IMR-90 (cell line): Measurements from ENCODE around the gene NES. TPM values are rescaled to one million over a fixed set of nuclear protein-coding genes. Genes with fewer than 3 reads are reported as not detected.
A peak's percentile ranks its signal among the peaks of the same experiment; 100 is the strongest.

Source experiments
- ATAC-seq: fragments of 200-7000 bp; cut with Tn5 transposase; 2 replicates; pipeline ENCODE4 v1.9.1; 2020; ENCODE audit warnings: low read depth, mild to moderate bottlenecking, moderate library complexity
- Bru-seq: library from RNA; stranded (reverse); fragments of 400-500 nt; gene quantifications from one replicate; lab custom pipeline; 2021; lab: Mats Ljungman, UMichigan
- BruChase-seq, 2 experiments: library from RNA; stranded (reverse); fragments of 400-500 nt; gene quantifications; one replicate each; lab custom pipeline; 2021; lab: Mats Ljungman, UMichigan
- BruUV-seq: library from RNA; stranded (reverse); fragments of 400-500 nt; replicated peaks from 2 replicates; lab custom pipeline; 2021; lab: Mats Ljungman, UMichigan
- CTCF ChIA-PET: fragments of 300-600 bp; formaldehyde crosslinking; extraction: SDS; loops from one replicate; lab custom pipeline; 2021; ENCODE audit warnings: antibody characterized with exemption; lab: Yijun Ruan, JAX
- POLR2A ChIA-PET: fragments of 300-600 bp; sonication (Branson Sonifier 250); formaldehyde crosslinking; loops from one replicate; lab custom pipeline; 2022; ENCODE audit warnings: antibody characterized with exemption; ENCODE audit not compliant: unreplicated experiment; lab: Charles Lee
- DNase-seq: peaks from one replicate; pipeline ENCODE4 v3.0.0; 2013
- H2AFZ ChIP-seq: replicated peaks from 2 replicates; pipeline ENCODE3; 2013; ENCODE audit warnings: low read length, mild to moderate bottlenecking; ENCODE audit not compliant: poor library complexity
- H2AK5ac ChIP-seq: 2 replicates; pipeline ENCODE4 v1.6.1; 2013; ENCODE audit warnings: low read depth, low read length, inconsistent platforms
- H2AK9ac ChIP-seq: replicated peaks from 2 replicates; pipeline ENCODE3; 2013; ENCODE audit warnings: mild to moderate bottlenecking, low read depth, low read length, moderate library complexity; ENCODE audit not compliant: poor library complexity
- H2BK120ac ChIP-seq: 2 replicates; pipeline ENCODE4 v1.6.1; 2013; ENCODE audit warnings: low read depth, low read length, inconsistent platforms
- H2BK15ac ChIP-seq: 3 replicates; pipeline ENCODE4 v1.6.1; 2013; ENCODE audit warnings: low read depth, low read length, inconsistent platforms
- H2BK20ac ChIP-seq: 2 replicates; pipeline ENCODE4 v1.6.1; 2013; ENCODE audit warnings: low read depth, mild to moderate bottlenecking, inconsistent platforms, low read length, moderate library complexity
- H2BK5ac ChIP-seq: 2 replicates; pipeline ENCODE4 v1.6.1; 2013; ENCODE audit warnings: mild to moderate bottlenecking, low read depth, low read length, inconsistent platforms; ENCODE audit not compliant: poor library complexity, severe bottlenecking
- H3K14ac ChIP-seq: replicated peaks from 2 replicates; pipeline ENCODE4 v1.6.1; 2013; ENCODE audit warnings: low read depth, low read length, inconsistent platforms
- H3K18ac ChIP-seq: 2 replicates; pipeline ENCODE4 v1.6.1; 2013; ENCODE audit warnings: low read depth, low read length, control low read depth
- H3K23ac ChIP-seq: 2 replicates; pipeline ENCODE4 v1.6.1; 2013; ENCODE audit warnings: low read depth, low read length, inconsistent platforms
- H3K27ac ChIP-seq: 2 replicates; pipeline ENCODE4 v1.5.1; 2013; ENCODE audit warnings: mild to moderate bottlenecking, control low read depth, low read length; ENCODE audit not compliant: insufficient read depth
- H3K27me3 ChIP-seq: 2 replicates; pipeline ENCODE4 v1.6.1; 2013; ENCODE audit warnings: low read length; ENCODE audit not compliant: control insufficient read depth, insufficient read depth
- H3K36me3 ChIP-seq: 2 replicates; pipeline ENCODE4 v1.6.1; 2013; ENCODE audit warnings: low read length, mixed read lengths; ENCODE audit not compliant: control insufficient read depth, insufficient read depth
- H3K4ac ChIP-seq: 2 replicates; pipeline ENCODE4 v1.6.1; 2013; ENCODE audit warnings: low read depth, low read length, inconsistent platforms
- H3K4me1 ChIP-seq: 2 replicates; pipeline ENCODE4 v1.6.1; 2013; ENCODE audit warnings: low read length, mixed read lengths; ENCODE audit not compliant: control insufficient read depth, insufficient read depth
- H3K4me2 ChIP-seq: 2 replicates; pipeline ENCODE4 v1.6.1; 2013; ENCODE audit warnings: low read depth, mild to moderate bottlenecking, control low read depth, low read length, moderate library complexity
- H3K4me3 ChIP-seq: 2 replicates; pipeline ENCODE4 v1.5.1; 2013; ENCODE audit warnings: low read depth, mild to moderate bottlenecking, control low read depth, low read length, moderate library complexity; ENCODE audit not compliant: insufficient read depth
- H3K56ac ChIP-seq: 2 replicates; pipeline ENCODE4 v1.6.1; 2013; ENCODE audit warnings: low read length, inconsistent platforms; ENCODE audit not compliant: insufficient read depth; ENCODE audit errors: extremely low read depth
- H3K79me1 ChIP-seq, 2 experiments: 2 replicates each; pipeline ENCODE4 v1.6.1; 2013; ENCODE audit warnings: low read length in 2 of 2, inconsistent platforms in 1 of 2, low read depth in 1 of 2
- H3K9ac ChIP-seq: 2 replicates; pipeline ENCODE4 v1.6.1; 2013; ENCODE audit warnings: low read depth, low read length, control low read depth
- H3K9me1 ChIP-seq: 2 replicates; pipeline ENCODE4 v1.6.1; 2013; ENCODE audit warnings: low read length, inconsistent platforms; ENCODE audit not compliant: insufficient read depth
- H3K9me3 ChIP-seq: 2 replicates; pipeline ENCODE4 v1.6.1; 2013; ENCODE audit warnings: low read length; ENCODE audit not compliant: control insufficient read depth, insufficient read depth
- H4K20me1 ChIP-seq: 2 replicates; pipeline ENCODE4 v1.6.1; 2013; ENCODE audit warnings: low read length, inconsistent platforms; ENCODE audit not compliant: insufficient read depth
- H4K5ac ChIP-seq: 2 replicates; pipeline ENCODE4 v1.6.1; 2013; ENCODE audit warnings: mild to moderate bottlenecking, low read depth, low read length, control low read depth
- H4K8ac ChIP-seq, 2 experiments: 2 replicates each; pipeline ENCODE4 v1.6.1; 2013; ENCODE audit warnings: low read depth in 2 of 2, low read length in 2 of 2, control low read depth in 1 of 2, inconsistent platforms in 1 of 2
- H4K91ac ChIP-seq: 2 replicates; pipeline ENCODE4 v1.6.1; 2013; ENCODE audit warnings: low read depth, low read length, inconsistent platforms; ENCODE audit not compliant: insufficient read depth
- CTCF ChIP-seq: conservative IDR thresholded peaks from 2 replicates; pipeline ENCODE4 v1.5.1; 2012; ENCODE audit warnings: mild to moderate bottlenecking, low read depth, low read length, improper control_type of control experiment
- FOS ChIP-seq: fragments of 150-350 bp; IDR thresholded peaks from 2 replicates; pipeline ENCODE4 v1.6.1; 2016; ENCODE audit warnings: low read depth, low read length
- MAFK ChIP-seq: IDR thresholded peaks from 2 replicates; pipeline ENCODE4 v1.6.1; 2012; ENCODE audit warnings: low read depth, low read length, improper control_type of control experiment
- MAZ ChIP-seq: IDR thresholded peaks from 2 replicates; pipeline ENCODE4 v1.6.1; 2012; ENCODE audit warnings: low read depth, mild to moderate bottlenecking, low read length, improper control_type of control experiment, moderate library complexity, borderline replicate concordance
- NFE2L2 ChIP-seq: fragments of 150-350 bp; IDR thresholded peaks from 2 replicates; pipeline ENCODE4 v1.6.1; 2016; ENCODE audit warnings: low read depth, mild to moderate bottlenecking, low read length
- POLR2A ChIP-seq: IDR thresholded peaks from 2 replicates; pipeline ENCODE4 v1.6.1; 2012; ENCODE audit warnings: mild to moderate bottlenecking, low read depth, low read length
- WGBS, 2 experiments: methylation state at CpG; one replicate each; pipeline versions ENCODE4 v1.1.5 to v1.1.7; 2013; ENCODE audit warnings: missing lambda C conversion rate in 2 of 2; ENCODE audit not compliant: insufficient read length in 1 of 2; ENCODE audit errors: extremely low coverage in 2 of 2; 5-methylcytosine and 5-hydroxymethylcytosine counted together
- dilution Hi-C: fragments of 300-500 bp; cut with HindIII; formaldehyde crosslinking; loops from one replicate; pipeline ENCODE4 v1.14.3; 2018; ENCODE audit warnings: low sequenced_read_pairs; ENCODE audit not compliant: unreplicated experiment
- in situ Hi-C: fragments of 300-500 bp; cut with MboI; formaldehyde crosslinking; loops from 3 replicates; pipeline ENCODE4 v1.14.3; 2019; ENCODE audit warnings: low sequenced_read_pairs, inconsistent platforms, mixed read lengths
- intact Hi-C: fragments of 100-400 bp; cut with micrococcal nuclease; formaldehyde crosslinking; loops from 2 replicates; pipeline ENCODE4 v1.10.0; 2022
- long read RNA-seq: library from polyadenylated mRNA; unstranded; transcript quantifications from one replicate; pipeline ENCODE4 v2.0.0, GENCODE V29; 2021; ENCODE audit not compliant: unreplicated experiment
- polyA plus RNA-seq, 3 experiments: library from polyadenylated mRNA; depleted of rRNA; stranded (reverse); fragments of >200 nt; gene quantifications; 2 replicates each; pipeline ENCODE4 v1.2.3, GENCODE V29; 2012; ENCODE audit warnings: low replicate concordance in 1 of 3
- total RNA-seq: library from RNA; depleted of rRNA; stranded (reverse); fragments of >200 nt; gene quantifications from 2 replicates; pipeline ENCODE4 v1.2.3, GENCODE V29; 2012; rRNA removed

NES gene, protein sequence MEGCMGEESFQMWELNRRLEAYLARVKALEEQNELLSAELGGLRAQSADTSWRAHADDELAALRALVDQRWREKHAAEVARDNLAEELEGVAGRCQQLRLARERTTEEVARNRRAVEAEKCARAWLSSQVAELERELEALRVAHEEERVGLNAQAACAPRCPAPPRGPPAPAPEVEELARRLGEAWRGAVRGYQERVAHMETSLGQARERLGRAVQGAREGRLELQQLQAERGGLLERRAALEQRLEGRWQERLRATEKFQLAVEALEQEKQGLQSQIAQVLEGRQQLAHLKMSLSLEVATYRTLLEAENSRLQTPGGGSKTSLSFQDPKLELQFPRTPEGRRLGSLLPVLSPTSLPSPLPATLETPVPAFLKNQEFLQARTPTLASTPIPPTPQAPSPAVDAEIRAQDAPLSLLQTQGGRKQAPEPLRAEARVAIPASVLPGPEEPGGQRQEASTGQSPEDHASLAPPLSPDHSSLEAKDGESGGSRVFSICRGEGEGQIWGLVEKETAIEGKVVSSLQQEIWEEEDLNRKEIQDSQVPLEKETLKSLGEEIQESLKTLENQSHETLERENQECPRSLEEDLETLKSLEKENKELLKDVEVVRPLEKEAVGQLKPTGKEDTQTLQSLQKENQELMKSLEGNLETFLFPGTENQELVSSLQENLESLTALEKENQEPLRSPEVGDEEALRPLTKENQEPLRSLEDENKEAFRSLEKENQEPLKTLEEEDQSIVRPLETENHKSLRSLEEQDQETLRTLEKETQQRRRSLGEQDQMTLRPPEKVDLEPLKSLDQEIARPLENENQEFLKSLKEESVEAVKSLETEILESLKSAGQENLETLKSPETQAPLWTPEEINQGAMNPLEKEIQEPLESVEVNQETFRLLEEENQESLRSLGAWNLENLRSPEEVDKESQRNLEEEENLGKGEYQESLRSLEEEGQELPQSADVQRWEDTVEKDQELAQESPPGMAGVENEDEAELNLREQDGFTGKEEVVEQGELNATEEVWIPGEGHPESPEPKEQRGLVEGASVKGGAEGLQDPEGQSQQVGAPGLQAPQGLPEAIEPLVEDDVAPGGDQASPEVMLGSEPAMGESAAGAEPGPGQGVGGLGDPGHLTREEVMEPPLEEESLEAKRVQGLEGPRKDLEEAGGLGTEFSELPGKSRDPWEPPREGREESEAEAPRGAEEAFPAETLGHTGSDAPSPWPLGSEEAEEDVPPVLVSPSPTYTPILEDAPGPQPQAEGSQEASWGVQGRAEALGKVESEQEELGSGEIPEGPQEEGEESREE (N-terminal part only)
- 40.1 and 46.1 TPM in 2 replicates for total RNA-seq
- 25.3 and 26.7 TPM in 2 replicates for polyA plus RNA-seq (2012; rRNA removed)
- 12.6 and 13.2 TPM in 2 replicates for polyA plus RNA-seq (2012; cell fraction: cytosol; rRNA removed)
- polyA plus RNA-seq (2012; cell fraction: nucleus; rRNA removed; ENCODE audit: low replicate concordance) = 30.6 and 35.9 TPM in 2 replicates
- percentile 99 among the genes with signal in this experiment for Bru-seq, nascent RNA
- percentile 99 among the genes with signal in this experiment for BruChase-seq, experiment 1, labeled RNA remaining after a 6-hour chase
- BruChase-seq, experiment 2, labeled RNA remaining after a 2-hour chase = percentile 99 among the genes with signal in this experiment
- long read RNA-seq, full-length matches to known transcripts = 24 of 54 reads
- long read RNA-seq, partial matches to known transcripts = 0 of 54 reads
- long read RNA-seq, other reads (novel, unspliced or antisense) = 30 of 54 reads

DNA sequence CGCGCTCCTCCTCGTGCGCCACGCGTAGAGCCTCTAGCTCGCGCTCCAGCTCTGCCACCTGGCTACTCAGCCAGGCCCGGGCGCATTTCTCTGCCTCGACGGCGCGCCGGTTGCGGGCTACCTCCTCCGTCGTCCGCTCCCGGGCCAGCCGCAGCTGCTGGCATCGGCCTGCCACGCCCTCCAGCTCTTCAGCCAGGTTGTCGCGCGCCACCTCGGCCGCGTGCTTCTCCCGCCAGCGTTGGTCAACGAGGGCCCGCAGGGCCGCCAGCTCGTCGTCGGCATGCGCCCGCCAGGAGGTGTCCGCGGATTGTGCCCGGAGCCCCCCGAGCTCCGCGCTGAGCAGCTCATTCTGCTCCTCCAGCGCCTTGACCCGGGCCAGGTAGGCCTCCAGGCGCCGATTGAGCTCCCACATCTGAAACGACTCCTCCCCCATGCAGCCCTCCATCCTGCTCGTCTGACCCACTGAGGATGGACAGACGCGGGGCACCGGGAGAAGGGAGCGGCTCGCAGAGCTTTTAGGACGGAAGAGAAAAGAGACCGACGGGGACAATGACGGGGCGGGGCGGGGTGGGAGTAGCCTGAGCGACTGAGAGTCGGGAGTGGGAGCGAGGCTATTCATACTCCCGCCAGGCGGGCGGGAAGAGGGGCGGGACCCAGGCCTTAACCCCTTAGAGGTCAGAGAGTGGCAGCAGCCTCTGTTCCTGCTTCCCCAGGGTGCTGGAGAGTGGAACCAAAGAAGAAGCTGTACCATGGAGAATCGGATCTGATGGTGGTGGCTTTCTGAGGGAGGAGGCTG, at the start of gene NES:
Gene NES, minus strand, starts transcription at position 588 of the 796 bp plus-strand sequence. Its CDS starts 143 bp downstream, at position 445.
- H2BK120ac ChIP-seq = peak within 1 kb of the TSS; percentile 91
- peak within 1 kb of the TSS; percentile 88 for H3K14ac ChIP-seq
- H3K36me3 ChIP-seq = peaks cover 12% of the 10 kb centered on the region
- peak within 1 kb of the TSS; percentile 72 for H3K9ac ChIP-seq
- ATAC-seq (peak; percentile 68), DNase-seq (peak; percentile 56)
- peaks cover 15 to 48% of the 10 kb centered on the region in 2 experiments; a peak in 3 of 4 replicates for H3K79me1 ChIP-seq
- TSS peak; percentile 79 for BruUV-seq
- CTCF ChIA-PET = interaction anchor here (0.9 to 3.8 kb wide), 12 partner anchors 12 to 251 kb away, joined by 3 to 25 read pairs (median 4); no protein-coding TSS in a partner anchor
- H3K27ac ChIP-seq = peak within 1 kb of the TSS; percentile 77
- intact Hi-C loops = no loop called here
- peaks cover 19% of the 10 kb centered on the region for H3K27me3 ChIP-seq
- in situ Hi-C loops = no loop called here
- peak within 1 kb of the TSS; percentile 65 to 97 for H4K8ac ChIP-seq
- 9% methylated on average over 21 of the region's 70 CpGs; no CpG with 5 or more reads in 1 of the 2 experiments for WGBS, 2 experiments
- peaks cover 15% of the 10 kb centered on the region for H3K9me1 ChIP-seq
- peak within 1 kb of the TSS; percentile 48 for H3K4me3 ChIP-seq
- peak within 1 kb of the TSS; percentile 83 for H3K18ac ChIP-seq
- H3K4me2 ChIP-seq = peak within 1 kb of the TSS; percentile 90
- H3K9me3 ChIP-seq = no peaks in the 10 kb centered on the region
- no peak for TF ChIP-seq NFE2L2
- TF ChIP-seq MAFK = no peak
- TF ChIP-seq CTCF = no peak
- TF ChIP-seq FOS = no peak
- TF ChIP-seq POLR2A = peak; percentile 54; the same call in 1 of the 2 replicates
- peak; percentile 9; the same call in 1 of the 2 replicates for TF ChIP-seq MAZ
- peaks cover 28% of the 10 kb centered on the region for H4K20me1 ChIP-seq
- H2AFZ ChIP-seq = peak within 1 kb of the TSS; percentile 88
- H3K23ac ChIP-seq = peak within 1 kb of the TSS; percentile 61
- H3K4me1 ChIP-seq = peaks cover 31% of the 10 kb centered on the region
- H3K56ac ChIP-seq = peak within 1 kb of the TSS; percentile 35; the same call in 1 of the 2 replicates
- dilution Hi-C loops = no loop called here
- H4K91ac ChIP-seq = peak within 1 kb of the TSS; percentile 94
- H2AK5ac ChIP-seq = peak within 1 kb of the TSS; percentile 96
- peak within 1 kb of the TSS; percentile 95 for H2AK9ac ChIP-seq
- POLR2A ChIA-PET = interaction anchor here (0.5 to 3.3 kb wide), 7 partner anchors 12 to 575 kb away, joined by 3 to 29 read pairs (median 11); no protein-coding TSS in a partner anchor
- H2BK5ac ChIP-seq = peak within 1 kb of the TSS; percentile 62
- peak within 1 kb of the TSS; percentile 93 for H3K4ac ChIP-seq
- peak within 1 kb of the TSS; percentile 91 for H4K5ac ChIP-seq
- H2BK15ac ChIP-seq = peak within 1 kb of the TSS; percentile 83
- peak within 1 kb of the TSS; percentile 86 for H2BK20ac ChIP-seq
